HepG2 (cell line): Measurements from ENCODE around the gene MACROD2. TPM values are rescaled to one million over a fixed set of nuclear protein-coding genes. Genes with fewer than 3 reads are reported as not detected.

Source experiments
- ARNT ChIP-seq: fragments of 450-650 bp; IDR thresholded peaks from 2 replicates; pipeline ENCODE4 v1.6.1; 2017
- ETV5 ChIP-seq: IDR thresholded peaks from 2 replicates; pipeline ENCODE4 v1.6.1; 2018; ENCODE audit warnings: missing biosample characterization, missing genetic modification reagents, inconsistent platforms, borderline replicate concordance
- MEIS1 ChIP-seq: sonication (generic); formaldehyde crosslinking; IDR thresholded peaks from 2 replicates; pipeline ENCODE4 v1.9.0; 2021; ENCODE audit warnings: mild to moderate bottlenecking, missing genetic modification reagents, moderate library complexity, borderline replicate concordance
- RBM22 ChIP-seq: fragments of 200-400 bp; formaldehyde crosslinking; optimal IDR thresholded peaks from 2 replicates; pipeline ENCODE3; 2017; ENCODE audit warnings: mild to moderate bottlenecking, low read length, moderate library complexity
- THYN1 ChIP-seq: sonication (generic); formaldehyde crosslinking; IDR thresholded peaks from 2 replicates; pipeline ENCODE4 v1.8.1; 2023; ENCODE audit warnings: low read depth, mild to moderate bottlenecking, moderate library complexity, missing genetic modification reagents, borderline replicate concordance
- ZNF101 ChIP-seq: sonication (generic); formaldehyde crosslinking; IDR thresholded peaks from 2 replicates; pipeline ENCODE4 v1.4.0; 2020; ENCODE audit warnings: mild to moderate bottlenecking, low read depth, missing genetic modification reagents, borderline replicate concordance
- ZNF644 ChIP-seq: IDR thresholded peaks from 2 replicates; pipeline ENCODE4 v1.6.1; 2016; ENCODE audit warnings: low read depth
- ZSCAN29 ChIP-seq: sonication (generic); formaldehyde crosslinking; conservative IDR thresholded peaks from 2 replicates; pipeline ENCODE4 v1.4.0; 2020; ENCODE audit warnings: mild to moderate bottlenecking, missing genetic modification reagents
- polyA plus RNA-seq, 8 experiments: library from polyadenylated mRNA; depleted of rRNA in 3 of 8; stranded (reverse) in 7 of 8; unstranded in 1 of 8; fragments of >200 nt; fragmentation: Illumina TruSeq in 4 of 8; extraction: Trizol in 4 of 8; gene quantifications; 2 replicates each; pipeline versions ENCODE4 v1.2.1 to v1.2.3, GENCODE V29; 2011 to 2016; ENCODE audit warnings: low read depth in 4 of 8, missing spikeins in 1 of 8, mixed read lengths in 1 of 8; ENCODE audit not compliant: insufficient read depth in 1 of 8
- total RNA-seq, 5 experiments: library from RNA; depleted of rRNA; stranded (reverse); fragments of >200 nt; fragmentation: Illumina TruSeq; extraction: Trizol; gene quantifications; 2 replicates each; pipeline ENCODE4 v1.2.3, GENCODE V29; 2016; ENCODE audit warnings: low read depth in 1 of 5
- TF ChIP-seq, protein P1 (sequence below): IDR thresholded peaks from 2 replicates; pipeline ENCODE4 v1.6.1; 2016; ENCODE audit warnings: low read depth, control low read depth
- TF ChIP-seq, protein P2 (sequence below): sonication (generic); formaldehyde crosslinking; conservative IDR thresholded peaks from 2 replicates; pipeline ENCODE4 v1.8.0; 2022; ENCODE audit warnings: mild to moderate bottlenecking, moderate library complexity, missing genetic modification reagents
- TF ChIP-seq, protein P3 (sequence below): sonication (generic); formaldehyde crosslinking; IDR thresholded peaks from 2 replicates; pipeline ENCODE4 v1.4.0; 2020; ENCODE audit warnings: missing genetic modification reagents
- TF ChIP-seq, protein P4 (sequence below): sonication (generic); formaldehyde crosslinking; IDR thresholded peaks from 2 replicates; pipeline ENCODE4 v1.5.1; 2020; ENCODE audit warnings: mild to moderate bottlenecking, missing genetic modification reagents
- TF ChIP-seq, protein P5 (sequence below): sonication (generic); formaldehyde crosslinking; IDR thresholded peaks from 2 replicates; pipeline ENCODE4 v1.5.0; 2020; ENCODE audit warnings: mild to moderate bottlenecking, missing genetic modification reagents, moderate library complexity
- TF ChIP-seq, protein P6 (sequence below): IDR thresholded peaks from 2 replicates; pipeline ENCODE4 v1.6.1; 2016; ENCODE audit warnings: mild to moderate bottlenecking, missing biosample characterization, missing genetic modification reagents

Gene MACROD2
- total and polyA plus RNA-seq, 2 of the 13 experiments (the other 11 are each of a cell fraction or from before 2014, with no cell fraction given): 0.13 to 0.51 TPM

DNA sequence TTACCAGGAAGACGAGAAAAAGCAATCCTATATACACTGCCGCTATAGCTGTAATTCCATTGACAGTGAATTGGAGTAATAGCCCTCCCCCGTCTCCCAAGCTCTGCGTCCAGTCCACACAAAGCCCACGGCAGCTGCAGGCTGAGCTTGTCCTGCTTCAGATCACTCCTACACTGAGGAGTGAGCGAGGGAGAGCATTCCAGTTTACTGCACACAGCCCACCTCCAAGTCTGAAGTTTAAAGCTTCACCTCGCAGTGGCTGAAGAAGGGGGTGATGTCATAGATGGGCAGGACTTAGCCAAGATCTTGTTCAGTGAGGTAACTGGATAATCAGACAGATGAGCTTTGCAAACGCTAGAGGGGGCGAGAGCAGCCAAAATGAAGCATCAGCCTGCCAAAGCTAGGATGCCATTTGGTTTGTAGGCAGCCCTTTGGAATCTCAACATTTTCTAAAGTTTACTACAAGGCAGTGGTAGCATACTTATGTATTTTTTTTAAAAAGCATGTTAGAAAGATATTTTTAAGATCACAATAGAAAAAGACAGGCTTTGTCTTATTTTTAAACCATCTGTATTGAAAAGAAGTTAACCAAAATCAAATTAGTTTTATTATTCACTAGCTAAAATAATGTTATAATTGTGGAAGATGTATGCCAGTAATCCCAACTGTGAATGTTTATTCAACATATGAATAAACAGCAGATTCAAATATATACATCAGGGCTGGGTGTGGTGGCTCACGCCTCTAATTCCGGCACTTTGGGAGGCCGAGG is 342.3 kb downstream of the MACROD2 start, which contains the start of gene FLRT3 (continued):
- TF ChIP-seq, protein P1, sequence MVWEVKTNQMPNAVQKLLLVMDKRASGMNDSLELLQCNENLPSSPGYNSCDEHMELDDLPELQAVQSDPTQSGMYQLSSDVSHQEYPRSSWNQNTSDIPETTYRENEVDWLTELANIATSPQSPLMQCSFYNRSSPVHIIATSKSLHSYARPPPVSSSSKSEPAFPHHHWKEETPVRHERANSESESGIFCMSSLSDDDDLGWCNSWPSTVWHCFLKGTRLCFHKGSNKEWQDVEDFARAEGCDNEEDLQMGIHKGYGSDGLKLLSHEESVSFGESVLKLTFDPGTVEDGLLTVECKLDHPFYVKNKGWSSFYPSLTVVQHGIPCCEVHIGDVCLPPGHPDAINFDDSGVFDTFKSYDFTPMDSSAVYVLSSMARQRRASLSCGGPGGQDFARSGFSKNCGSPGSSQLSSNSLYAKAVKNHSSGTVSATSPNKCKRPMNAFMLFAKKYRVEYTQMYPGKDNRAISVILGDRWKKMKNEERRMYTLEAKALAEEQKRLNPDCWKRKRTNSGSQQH (CRISPR knock-in tag): 0 out of 2 replicates have a peak, but pooled peaks have one; percentile 50
- TF ChIP-seq, protein P2, sequence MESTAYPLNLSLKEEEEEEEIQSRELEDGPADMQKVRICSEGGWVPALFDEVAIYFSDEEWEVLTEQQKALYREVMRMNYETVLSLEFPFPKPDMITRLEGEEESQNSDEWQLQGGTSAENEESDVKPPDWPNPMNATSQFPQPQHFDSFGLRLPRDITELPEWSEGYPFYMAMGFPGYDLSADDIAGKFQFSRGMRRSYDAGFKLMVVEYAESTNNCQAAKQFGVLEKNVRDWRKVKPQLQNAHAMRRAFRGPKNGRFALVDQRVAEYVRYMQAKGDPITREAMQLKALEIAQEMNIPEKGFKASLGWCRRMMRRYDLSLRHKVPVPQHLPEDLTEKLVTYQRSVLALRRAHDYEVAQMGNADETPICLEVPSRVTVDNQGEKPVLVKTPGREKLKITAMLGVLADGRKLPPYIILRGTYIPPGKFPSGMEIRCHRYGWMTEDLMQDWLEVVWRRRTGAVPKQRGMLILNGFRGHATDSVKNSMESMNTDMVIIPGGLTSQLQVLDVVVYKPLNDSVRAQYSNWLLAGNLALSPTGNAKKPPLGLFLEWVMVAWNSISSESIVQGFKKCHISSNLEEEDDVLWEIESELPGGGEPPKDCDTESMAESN (CRISPR knock-in tag): no peak
- TF ChIP-seq ETV5 (CRISPR knock-in tag): 0 out of 2 replicates have a peak, but pooled peaks have one; percentile 20
- no peak for TF ChIP-seq ZSCAN29 (CRISPR knock-in tag)
- TF ChIP-seq, protein P3, sequence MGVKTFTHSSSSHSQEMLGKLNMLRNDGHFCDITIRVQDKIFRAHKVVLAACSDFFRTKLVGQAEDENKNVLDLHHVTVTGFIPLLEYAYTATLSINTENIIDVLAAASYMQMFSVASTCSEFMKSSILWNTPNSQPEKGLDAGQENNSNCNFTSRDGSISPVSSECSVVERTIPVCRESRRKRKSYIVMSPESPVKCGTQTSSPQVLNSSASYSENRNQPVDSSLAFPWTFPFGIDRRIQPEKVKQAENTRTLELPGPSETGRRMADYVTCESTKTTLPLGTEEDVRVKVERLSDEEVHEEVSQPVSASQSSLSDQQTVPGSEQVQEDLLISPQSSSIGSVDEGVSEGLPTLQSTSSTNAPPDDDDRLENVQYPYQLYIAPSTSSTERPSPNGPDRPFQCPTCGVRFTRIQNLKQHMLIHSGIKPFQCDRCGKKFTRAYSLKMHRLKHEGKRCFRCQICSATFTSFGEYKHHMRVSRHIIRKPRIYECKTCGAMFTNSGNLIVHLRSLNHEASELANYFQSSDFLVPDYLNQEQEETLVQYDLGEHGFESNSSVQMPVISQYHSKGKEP (CRISPR knock-in tag): no peak
- TF ChIP-seq, protein P4, sequence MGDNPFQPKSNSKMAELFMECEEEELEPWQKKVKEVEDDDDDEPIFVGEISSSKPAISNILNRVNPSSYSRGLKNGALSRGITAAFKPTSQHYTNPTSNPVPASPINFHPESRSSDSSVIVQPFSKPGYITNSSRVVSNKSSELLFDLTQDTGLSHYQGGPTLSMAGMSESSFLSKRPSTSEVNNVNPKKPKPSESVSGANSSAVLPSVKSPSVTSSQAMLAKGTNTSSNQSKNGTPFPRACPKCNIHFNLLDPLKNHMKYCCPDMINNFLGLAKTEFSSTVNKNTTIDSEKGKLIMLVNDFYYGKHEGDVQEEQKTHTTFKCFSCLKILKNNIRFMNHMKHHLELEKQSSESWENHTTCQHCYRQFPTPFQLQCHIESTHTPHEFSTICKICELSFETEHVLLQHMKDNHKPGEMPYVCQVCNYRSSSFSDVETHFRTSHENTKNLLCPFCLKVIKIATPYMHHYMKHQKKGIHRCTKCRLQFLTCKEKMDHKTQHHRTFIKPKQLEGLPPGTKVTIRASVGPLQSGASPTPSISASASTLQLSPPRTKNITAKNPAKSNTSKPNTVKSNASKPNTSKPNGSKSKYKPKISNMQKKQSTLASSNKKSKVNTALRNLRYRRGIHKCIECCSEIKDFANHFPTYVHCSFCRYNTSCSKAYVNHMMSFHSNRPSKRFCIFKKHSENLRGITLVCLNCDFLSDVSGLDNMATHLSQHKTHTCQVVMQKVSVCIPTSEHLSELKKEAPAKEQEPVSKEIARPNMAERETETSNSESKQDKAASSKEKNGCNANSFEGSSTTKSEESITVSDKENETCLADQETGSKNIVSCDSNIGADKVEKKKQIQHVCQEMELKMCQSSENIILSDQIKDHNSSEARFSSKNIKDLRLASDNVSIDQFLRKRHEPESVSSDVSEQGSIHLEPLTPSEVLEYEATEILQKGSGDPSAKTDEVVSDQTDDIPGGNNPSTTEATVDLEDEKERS (CRISPR knock-in tag): no peak
- TF ChIP-seq, protein P5, sequence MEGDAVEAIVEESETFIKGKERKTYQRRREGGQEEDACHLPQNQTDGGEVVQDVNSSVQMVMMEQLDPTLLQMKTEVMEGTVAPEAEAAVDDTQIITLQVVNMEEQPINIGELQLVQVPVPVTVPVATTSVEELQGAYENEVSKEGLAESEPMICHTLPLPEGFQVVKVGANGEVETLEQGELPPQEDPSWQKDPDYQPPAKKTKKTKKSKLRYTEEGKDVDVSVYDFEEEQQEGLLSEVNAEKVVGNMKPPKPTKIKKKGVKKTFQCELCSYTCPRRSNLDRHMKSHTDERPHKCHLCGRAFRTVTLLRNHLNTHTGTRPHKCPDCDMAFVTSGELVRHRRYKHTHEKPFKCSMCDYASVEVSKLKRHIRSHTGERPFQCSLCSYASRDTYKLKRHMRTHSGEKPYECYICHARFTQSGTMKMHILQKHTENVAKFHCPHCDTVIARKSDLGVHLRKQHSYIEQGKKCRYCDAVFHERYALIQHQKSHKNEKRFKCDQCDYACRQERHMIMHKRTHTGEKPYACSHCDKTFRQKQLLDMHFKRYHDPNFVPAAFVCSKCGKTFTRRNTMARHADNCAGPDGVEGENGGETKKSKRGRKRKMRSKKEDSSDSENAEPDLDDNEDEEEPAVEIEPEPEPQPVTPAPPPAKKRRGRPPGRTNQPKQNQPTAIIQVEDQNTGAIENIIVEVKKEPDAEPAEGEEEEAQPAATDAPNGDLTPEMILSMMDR (CRISPR knock-in tag): peak; percentile 97
- TF ChIP-seq THYN1 (CRISPR knock-in tag): no peak
- TF ChIP-seq, protein P6, sequence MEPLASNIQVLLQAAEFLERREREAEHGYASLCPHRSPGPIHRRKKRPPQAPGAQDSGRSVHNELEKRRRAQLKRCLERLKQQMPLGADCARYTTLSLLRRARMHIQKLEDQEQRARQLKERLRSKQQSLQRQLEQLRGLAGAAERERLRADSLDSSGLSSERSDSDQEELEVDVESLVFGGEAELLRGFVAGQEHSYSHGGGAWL (CRISPR knock-in tag): no peak
- TF ChIP-seq ZNF644: peak; percentile 89; the same call in 1 of the 2 replicates
- TF ChIP-seq ARNT: no peak
- TF ChIP-seq ZNF101: no peak
- no peak for TF ChIP-seq RBM22
- no peak for TF ChIP-seq MEIS1 (CRISPR knock-in tag)
